Progenitor cell of endocrine pancreas (in vitro differentiated cells): Measurements from ENCODE around the gene FAM180B. TPM values are rescaled to one million over a fixed set of nuclear protein-coding genes. Genes with fewer than 3 reads are reported as not detected.
A peak's percentile ranks its signal among the peaks of the same experiment; 100 is the strongest.

Experiments used
- DNase-seq: peaks from one replicate; pipeline ENCODE4 v3.0.0; 2021; ENCODE audit warnings: low spot score; ENCODE audit not compliant: unreplicated experiment
- H3K27ac Mint-ChIP-seq: 2 replicates; pipeline ENCODE4 v1.8.0; 2021; ENCODE audit warnings: mild to moderate bottlenecking, moderate library complexity, mixed read lengths
- H3K27me3 Mint-ChIP-seq: 2 replicates; pipeline ENCODE4 v1.8.0; 2021; ENCODE audit warnings: mixed read lengths
- H3K36me3 Mint-ChIP-seq: 2 replicates; pipeline ENCODE4 v1.8.0; 2022; ENCODE audit warnings: mixed read lengths; ENCODE audit not compliant: insufficient read depth
- H3K4me1 Mint-ChIP-seq: 2 replicates; pipeline ENCODE4 v1.8.0; 2021; ENCODE audit warnings: low read depth, mixed read lengths
- H3K4me3 Mint-ChIP-seq: 2 replicates; pipeline ENCODE4 v1.8.0; 2021; ENCODE audit warnings: low read depth, mild to moderate bottlenecking, moderate library complexity, mixed read lengths
- H3K9me3 Mint-ChIP-seq: 2 replicates; pipeline ENCODE4 v1.8.0; 2021; ENCODE audit warnings: low read depth, mixed read lengths
- CTCF ChIP-seq: fragments of 200-600 bp; sonication (generic); IDR thresholded peaks from one replicate; pipeline ENCODE4 v1.5.0; 2021; ENCODE audit warnings: antibody characterized with exemption, mild to moderate bottlenecking; ENCODE audit not compliant: unreplicated experiment
- total RNA-seq: library from RNA; stranded (reverse); gene quantifications from 2 replicates; pipeline ENCODE4 v1.2.1, GENCODE V29; 2021

FAM180B gene
- total RNA-seq, 1 donor from 2014 or later = 0.26 TPM

DNA sequence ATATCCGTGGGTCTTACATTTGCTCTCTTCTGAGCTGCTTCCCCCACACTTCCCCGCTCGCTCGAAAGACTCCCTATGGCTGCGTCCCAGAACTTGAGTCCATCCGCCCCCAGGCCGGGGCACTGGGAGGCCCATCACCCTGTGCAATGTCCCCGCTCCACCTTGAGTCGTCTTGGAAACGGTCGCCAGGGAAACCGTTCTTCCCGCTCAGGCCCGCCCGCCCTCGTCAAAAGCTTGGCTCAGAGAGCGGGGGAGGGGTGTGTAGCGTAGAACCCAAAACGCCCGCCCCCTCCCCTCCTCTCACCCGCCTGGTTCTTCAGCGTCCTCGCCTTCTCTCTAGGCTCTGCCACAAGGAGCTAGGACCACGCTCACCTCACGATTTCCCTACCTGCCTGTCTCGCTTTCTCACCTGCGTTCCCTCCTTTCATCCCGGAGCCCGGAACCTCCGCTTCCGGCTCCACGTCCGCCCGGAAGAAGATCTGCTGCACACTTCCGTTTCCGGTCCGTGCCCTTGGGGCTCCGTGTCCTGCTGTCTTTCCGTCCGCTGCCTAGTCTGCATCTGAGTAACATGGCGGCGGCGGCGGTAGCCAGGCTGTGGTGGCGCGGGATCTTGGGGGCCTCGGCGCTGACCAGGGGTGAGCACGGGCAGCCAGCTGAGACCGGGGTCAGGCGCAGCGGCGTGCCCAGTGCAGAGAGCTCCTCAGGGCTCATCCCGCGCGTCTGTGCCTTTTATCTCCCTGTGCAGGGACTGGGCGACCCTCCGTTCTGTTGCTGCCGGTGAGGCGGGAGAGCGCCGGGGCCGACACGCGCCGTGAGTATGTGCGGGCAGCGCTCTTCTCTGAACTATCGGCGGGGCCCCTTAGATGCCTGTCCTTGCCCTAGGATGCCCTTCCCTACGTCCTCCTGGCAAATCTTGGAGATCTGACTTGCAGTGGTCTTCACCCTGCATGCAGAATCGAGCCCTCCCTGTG is 7.7 kb upstream of the FAM180B start, which contains the start of the genes KBTBD4 and NDUFS3:
Gene KBTBD4 (minus strand): TSS at position 447 of the 971 bp plus-strand sequence. CDS start 19 bp downstream, at position 428.
Gene NDUFS3 (plus strand): TSS at position 551 of the 971 bp plus-strand sequence. CDS start 18 bp downstream, at position 569.
- TF ChIP-seq CTCF = no peak
- peak within 1 kb of the TSS; percentile 99 for H3K27ac Mint-ChIP-seq
- H3K27me3 Mint-ChIP-seq = no peaks in the 10 kb centered on the region
- no peaks in the 10 kb centered on the region for H3K9me3 Mint-ChIP-seq
- H3K36me3 Mint-ChIP-seq = peaks cover 19% of the 10 kb centered on the region
- peak; percentile 81 for DNase-seq
- H3K4me3 Mint-ChIP-seq = peak within 1 kb of the TSS; percentile 100
- peaks cover 16% of the 10 kb centered on the region for H3K4me1 Mint-ChIP-seq

GRCh38 chr11:47583844-47584243 is 2.6 kb upstream of the FAM180B start:
- Mint-ChIP-seq H3K4me3 (no peak overlapping the region), H3K27ac (no peak overlapping the region), H3K4me1 (peaks cover 7% of the 10 kb centered on the region), H3K27me3 (no peaks in the 10 kb centered on the region), H3K9me3 (no peaks in the 10 kb centered on the region), H3K36me3 (peaks cover 12% of the 10 kb centered on the region)
- DNase-seq = no peak
- no peak for TF ChIP-seq CTCF

DNA sequence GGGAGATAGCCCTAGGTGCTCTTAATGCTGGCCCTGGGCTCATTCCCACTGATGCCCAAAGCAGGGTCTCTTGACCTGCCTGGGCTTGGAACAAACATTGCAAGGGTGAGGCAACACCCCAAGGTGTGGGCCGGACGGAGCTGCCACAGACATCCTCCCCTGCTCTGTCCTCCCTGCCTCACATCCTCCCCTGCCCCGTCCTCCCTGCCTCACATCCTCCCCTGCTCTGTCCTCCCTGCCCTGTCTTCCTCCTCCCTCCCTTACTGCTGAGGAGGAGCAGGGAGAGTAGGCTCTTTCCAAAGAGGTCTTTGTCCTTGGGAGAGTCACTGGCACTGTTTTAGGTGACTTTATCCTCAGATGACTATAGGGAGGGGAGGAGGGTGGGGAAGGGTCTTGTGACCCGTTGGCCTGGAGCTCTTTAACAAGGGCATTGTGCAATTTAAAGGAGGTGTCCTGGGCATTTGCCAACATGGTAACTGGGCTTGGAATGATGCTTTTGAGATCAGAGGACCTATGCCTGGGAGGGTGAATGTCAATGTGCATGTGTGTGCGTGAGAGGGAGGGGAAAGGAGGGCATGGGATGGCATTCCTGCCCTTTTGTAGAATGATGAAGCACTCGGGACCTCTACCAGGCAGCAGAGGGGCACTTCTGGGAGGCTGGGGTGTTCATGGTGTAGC is 700 bp downstream of the FAM180B start:
- no peak overlapping the region for H3K4me3 Mint-ChIP-seq
- no peak overlapping the region for H3K27ac Mint-ChIP-seq
- H3K27me3 Mint-ChIP-seq = peaks cover 5% of the 10 kb centered on the region

DNA sequence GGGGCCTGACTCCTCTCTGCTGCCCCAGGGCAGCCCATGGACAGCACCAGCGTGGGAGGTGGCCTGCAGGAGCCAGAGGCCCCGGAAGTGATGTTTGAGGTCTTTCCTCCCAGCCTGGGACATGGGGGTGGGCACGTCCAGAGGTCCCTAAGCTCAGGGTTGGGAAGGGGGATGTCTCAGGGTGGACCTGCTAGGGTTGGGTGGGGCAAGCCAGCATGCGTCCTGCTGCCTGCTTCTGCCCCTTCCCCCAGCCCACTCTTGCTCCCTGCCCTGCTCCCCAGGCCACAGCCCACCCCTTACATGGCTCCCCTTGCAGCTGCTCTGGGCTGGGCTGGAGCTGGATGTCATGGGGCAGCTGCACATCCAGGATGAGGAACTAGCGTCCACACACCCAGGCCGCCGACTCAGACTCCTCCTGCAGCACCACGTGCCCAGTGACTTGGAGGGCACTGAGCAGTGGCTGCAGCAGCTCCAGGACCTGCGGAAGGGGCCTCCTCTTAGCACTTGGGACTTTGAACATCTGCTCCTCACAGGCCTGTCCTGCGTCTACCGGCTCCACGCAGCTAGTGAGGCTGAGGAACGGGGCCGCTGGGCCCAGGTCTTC is 1.3 kb downstream of the FAM180B start:
- no peak for DNase-seq
- no peak for TF ChIP-seq CTCF
- H3K4me3 Mint-ChIP-seq = no peak overlapping the region
- H3K27ac Mint-ChIP-seq = no peak overlapping the region
- H3K27me3 Mint-ChIP-seq = peaks cover 12% of the 10 kb centered on the region
- peaks cover 7% of the 10 kb centered on the region for H3K36me3 Mint-ChIP-seq
- no peaks in the 10 kb centered on the region for H3K4me1 Mint-ChIP-seq
- no peaks in the 10 kb centered on the region for H3K9me3 Mint-ChIP-seq

More for the DNA sequence above, 700 bp downstream of the FAM180B start:
- DNase-seq = no peak
- no peak for TF ChIP-seq CTCF
- H3K4me1 Mint-ChIP-seq = no peaks in the 10 kb centered on the region
- peaks cover 10% of the 10 kb centered on the region for H3K36me3 Mint-ChIP-seq
- no peaks in the 10 kb centered on the region for H3K9me3 Mint-ChIP-seq

- H3K27ac Mint-ChIP-seq = no peak overlapping the region
- peaks cover 2% of the 10 kb centered on the region for H3K36me3 Mint-ChIP-seq
- H3K27me3 Mint-ChIP-seq = peaks cover 23% of the 10 kb centered on the region
- H3K9me3 Mint-ChIP-seq = no peaks in the 10 kb centered on the region
- TF ChIP-seq CTCF = no peak
- peaks cover 5% of the 10 kb centered on the region for H3K4me1 Mint-ChIP-seq
- DNase-seq = no peak
- H3K4me3 Mint-ChIP-seq = no peak overlapping the region
Observed at GRCh38 chr11:47589118-47589517, 2.6 kb downstream of the FAM180B start.
